Brain pericyte (primary cell): ENCODE data around the gene CERK.

ENCODE experiments used
- DNase-seq: peaks from one replicate; pipeline ENCODE4 v3.0.0-alpha.2; 2012; ENCODE audit warnings: low read depth, low spot score

The CERK gene

DNA sequence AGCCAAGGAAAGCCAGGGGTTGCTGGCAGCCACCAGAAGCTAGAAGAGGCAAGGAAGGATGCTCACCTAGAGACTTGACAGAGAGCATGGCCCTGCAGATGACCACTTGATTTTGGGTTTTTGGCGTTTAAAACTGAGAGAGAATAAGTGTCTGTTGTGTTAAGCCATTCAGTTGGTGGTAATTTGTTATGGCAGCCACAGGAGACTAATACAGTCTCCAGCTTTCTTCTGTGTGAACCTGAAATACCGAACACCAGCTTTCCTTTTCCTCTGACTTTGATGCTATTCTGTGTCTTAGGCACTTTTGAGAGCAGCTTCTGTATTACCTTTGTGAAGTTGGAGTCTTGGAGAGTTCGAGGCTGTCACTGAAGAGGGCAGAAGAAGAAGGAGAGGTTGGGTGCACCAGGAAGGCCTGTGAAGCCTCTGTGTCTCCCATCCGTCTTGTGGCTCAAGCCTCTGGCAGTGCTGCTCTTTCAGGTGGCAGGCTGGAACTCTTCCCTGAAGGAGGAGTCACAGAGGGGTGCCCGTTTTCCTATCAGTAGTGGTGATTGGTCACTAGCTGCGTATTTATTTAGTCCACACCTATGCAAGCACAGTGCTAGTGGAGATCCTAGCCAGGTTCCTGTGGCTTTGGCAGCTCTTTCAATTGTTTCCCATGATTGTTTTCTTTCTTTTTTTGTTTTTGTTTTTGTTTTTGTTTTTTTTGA, 26.9 kb upstream of the CERK start:
- DNase-seq = no peak

- DNase-seq = no peak
Observed at GRCh38 chr22:46764140-46764680, 26.2 kb upstream of the CERK start.

DNA sequence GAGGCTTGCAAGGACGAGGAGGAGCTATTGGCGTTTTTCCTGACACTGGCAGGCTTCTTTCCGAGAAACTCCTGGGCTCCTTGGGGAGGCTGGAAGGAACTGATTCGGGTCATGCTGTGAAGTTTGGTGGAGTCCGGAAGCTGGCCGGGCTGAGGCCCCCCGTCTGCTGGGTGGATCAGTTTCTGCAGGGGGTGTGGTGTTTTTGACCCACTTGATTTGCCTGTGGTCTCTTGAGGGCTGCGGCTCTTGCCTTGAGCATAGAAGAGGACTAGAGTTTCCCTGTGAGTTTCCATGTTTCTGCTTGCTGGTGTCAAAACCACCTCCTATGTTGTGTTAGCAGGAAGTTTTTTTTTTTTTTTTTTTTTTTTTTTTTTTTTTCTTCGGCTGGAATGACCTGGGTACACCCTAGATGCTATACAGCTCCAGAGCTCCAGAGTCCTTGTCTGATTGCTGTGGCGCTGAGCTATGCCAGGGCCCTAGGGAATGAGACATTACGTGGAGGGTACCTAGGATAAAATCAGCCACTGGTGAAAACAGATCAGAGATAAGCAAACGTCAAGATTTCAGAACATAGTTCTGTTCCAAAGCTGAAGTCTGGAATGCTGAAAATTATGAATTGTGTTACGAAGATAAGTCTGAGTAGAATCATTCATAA, 25.1 kb upstream of the CERK start:
- DNase-seq = no peak

- peak; percentile 77 for DNase-seq
Observed at GRCh38 chr22:46762238-46763050, 24.4 kb upstream of the CERK start, which contains the start of gene TBC1D22A. TSS of gene TBC1D22A (plus strand) at chr22:46762650. CDS start at chr22:46762787, 137 bp downstream.

- DNase-seq = no peak
Observed at GRCh38 chr22:46761539-46762237, 23.6 kb upstream of the CERK start.

GRCh38 chr22:46761017-46761416, 23.0 kb upstream of the CERK start:
- DNase-seq = no peak

- DNase-seq = no peak
Observed at GRCh38 chr22:46758867-46759290, 20.8 kb upstream of the CERK start.

GRCh38 chr22:46758121-46758520, 20.1 kb upstream of the CERK start:
- DNase-seq = no peak

DNA sequence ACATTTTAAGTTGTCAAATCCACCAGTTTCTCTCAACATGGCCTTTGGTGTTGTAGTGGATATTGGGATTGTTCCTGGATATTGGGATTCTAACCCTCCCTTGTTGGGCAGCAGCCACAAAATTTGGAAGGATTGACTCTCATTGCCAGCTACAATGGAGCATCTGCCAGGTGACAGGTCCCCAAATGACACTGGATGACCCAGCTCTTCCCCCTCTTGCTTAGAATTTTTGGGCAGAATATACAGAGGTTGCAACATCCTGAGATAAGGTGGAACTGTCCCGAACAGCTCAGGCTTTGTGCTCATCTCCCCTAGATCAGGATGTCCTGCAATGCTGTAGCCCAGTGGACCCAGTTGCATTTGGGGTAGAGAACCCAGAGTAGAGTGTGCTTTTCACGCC, 19.1 kb upstream of the CERK start:
- DNase-seq = no peak

DNA sequence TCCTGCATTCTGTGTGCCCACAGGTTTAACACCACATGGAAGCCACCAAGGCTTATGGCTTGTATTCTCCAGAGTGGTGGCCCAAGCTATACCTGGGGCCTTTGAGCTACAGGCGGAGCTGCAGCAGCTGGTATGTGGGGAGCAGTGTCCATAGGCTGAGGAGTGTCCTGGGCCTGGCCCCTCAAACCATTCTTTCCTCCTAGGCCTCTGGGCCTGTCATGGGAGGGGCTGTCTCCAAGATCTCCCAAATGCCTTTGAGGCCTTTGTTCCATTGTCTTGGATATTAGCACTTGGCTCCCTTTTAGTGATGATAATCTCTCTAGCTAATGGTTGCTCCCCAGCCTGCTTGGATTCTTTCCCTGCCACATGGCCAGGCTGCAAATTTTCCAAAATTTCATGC, 18.0 kb upstream of the CERK start:
- no peak for DNase-seq

DNA sequence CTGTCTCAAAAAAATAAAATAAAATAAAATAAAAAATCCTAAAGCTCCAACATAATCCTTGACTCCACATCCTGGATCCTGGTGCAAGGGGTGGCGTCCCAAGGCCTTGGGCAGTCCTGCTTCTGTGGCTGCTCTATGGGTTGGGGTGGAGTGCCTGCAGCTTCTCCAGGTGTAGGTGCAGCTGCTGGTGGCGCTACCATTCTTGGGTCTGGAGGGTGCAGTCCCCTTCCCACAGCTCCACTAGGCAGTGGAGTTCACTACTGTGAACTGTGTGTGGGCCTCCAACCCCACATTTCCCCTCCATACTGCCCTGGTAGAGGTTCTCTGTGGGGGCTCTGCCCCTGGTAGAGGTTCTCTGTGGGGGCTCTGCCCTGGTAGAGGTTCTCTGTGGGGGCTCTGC, 17.5 kb upstream of the CERK start:
- DNase-seq = no peak

- DNase-seq = no peak
Observed at GRCh38 chr22:46754826-46755225, 16.8 kb upstream of the CERK start.

DNA sequence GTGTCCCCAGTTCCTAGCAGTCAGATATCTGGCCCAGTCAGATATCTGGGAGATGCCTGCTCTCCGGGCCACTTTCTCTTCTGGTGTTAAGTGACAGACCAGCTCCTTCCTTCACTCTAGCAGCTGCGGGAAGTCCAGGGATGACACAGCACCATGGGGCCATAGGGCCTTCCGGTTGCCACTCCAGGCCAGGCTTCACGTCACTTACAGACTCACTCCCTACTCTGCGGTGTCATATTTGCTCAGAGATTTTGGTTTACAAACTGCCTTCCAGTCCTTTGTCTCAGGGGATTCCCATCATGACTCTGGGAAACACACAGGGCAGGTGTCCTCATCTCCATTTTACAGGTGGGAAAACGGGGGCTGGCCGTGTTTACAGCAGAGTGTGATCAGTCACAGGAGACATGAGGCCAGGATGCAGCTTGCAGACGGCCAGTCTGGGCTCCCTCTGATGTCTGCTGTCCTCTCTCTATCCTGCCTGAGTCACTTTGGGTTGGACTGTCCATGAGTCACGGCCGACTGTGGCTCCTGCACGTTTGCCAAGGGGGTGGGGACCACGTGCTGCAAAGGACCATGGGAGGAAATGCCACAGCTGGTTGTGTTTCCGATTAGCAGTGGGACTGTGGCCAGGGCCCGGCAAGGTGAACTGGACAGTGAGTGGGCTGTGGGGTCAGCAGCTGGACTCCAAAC, 16.2 kb upstream of the CERK start:
- DNase-seq = no peak

GRCh38 chr22:46753761-46754109, 15.7 kb upstream of the CERK start:
- no peak for DNase-seq

DNA sequence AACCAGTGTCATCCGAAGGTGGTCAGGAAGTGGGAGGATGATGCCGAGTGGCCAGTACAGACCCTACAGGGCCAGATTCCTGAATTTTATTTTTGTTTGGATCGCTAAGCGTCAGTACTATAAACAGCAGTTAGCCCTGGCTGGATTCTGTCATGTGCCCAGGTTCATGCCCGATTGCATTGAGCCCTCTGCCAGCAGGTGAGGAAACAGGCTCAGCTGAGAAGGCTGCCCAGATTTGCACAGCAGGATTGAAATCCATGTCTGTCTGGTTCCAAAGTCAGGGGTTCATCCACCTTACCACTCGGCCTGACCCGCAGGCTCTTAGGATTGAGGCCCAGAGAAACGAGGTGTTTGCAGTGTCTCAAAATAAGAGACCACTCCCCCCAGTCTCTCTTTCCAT, 15.3 kb upstream of the CERK start:
- no peak for DNase-seq

GRCh38 chr22:46752988-46753310, 14.9 kb upstream of the CERK start:
- DNase-seq = no peak

GRCh38 chr22:46752286-46752987, 14.4 kb upstream of the CERK start:
- DNase-seq = no peak

GRCh38 chr22:46750863-46751443, 12.9 kb upstream of the CERK start:
- no peak for DNase-seq

- no peak for DNase-seq
Observed at GRCh38 chr22:46750530-46750800, 12.4 kb upstream of the CERK start.

DNA sequence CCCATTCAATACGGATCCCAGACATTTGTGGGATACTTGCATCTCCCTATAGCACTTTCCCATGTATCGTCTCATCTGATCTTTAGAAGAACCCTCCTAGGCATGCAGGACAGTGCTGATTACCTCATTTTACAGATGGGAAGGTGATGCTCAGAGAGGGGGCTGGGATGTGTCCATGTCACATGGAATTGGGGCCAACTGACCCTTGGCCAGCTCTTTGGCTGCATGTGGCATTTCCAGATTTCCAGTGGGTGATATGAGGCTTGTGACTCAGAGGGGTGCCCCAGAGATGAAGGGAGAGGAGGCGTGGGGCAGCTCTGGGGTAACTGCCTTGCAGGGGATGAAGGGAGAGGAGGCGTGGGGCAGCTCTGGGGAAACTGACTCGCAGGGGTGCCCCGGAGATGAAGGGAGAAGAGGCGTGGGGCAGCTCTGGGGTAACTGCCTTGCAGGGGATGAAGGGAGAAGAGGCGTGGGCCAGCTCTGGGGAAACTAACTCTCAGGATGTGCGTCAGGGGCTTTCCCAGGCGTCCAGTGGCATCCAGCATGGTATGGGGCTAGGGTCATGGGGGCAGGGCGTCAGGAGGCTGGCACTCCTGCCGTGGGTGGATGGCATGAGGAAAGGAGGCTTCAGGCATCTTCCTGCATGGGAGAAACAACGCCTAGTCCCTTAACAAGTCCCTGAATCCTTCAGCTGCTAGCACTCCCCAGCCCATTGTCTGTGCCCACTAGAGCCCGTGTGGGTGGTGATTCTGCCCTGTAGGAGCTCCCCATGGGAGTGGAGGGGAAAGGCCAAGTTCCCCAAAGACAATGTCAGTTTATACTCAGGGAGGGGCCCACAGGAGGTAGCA, 11.9 kb upstream of the CERK start:
- DNase-seq = no peak
